K562 (cell line): ENCODE results near the gene KL. TPM values are rescaled to one million over a fixed set of nuclear protein-coding genes. Genes with fewer than 3 reads are reported as not detected.

Experiments used
- ATAC-seq: fragments of 200-7000 bp; cut with Tn5 transposase; 3 replicates; pipeline ENCODE4 v1.9.1; 2020; ENCODE audit warnings: moderate library complexity
- BruUV-seq: library from RNA; stranded (reverse); fragments of 400-500 nt; replicated peaks from 2 replicates; lab custom pipeline; 2021; lab: Mats Ljungman, UMichigan
- CTCF ChIA-PET: fragments of 300-600 bp; formaldehyde crosslinking; extraction: SDS; loops from one replicate; lab custom pipeline; 2021; ENCODE audit warnings: low intra/inter-chr PET ratio; lab: Yijun Ruan, JAX
- POLR2A ChIA-PET: fragments of 300-600, 350-650 bp; sonication (Branson Sonifier 250); formaldehyde crosslinking; extraction: SDS; loops from one replicate; lab custom pipeline; 2021; ENCODE audit warnings: antibody characterized with exemption, inconsistent platforms; lab: Yijun Ruan, JAX
- DNase-seq, 4 experiments: peaks; one replicate each; pipeline versions ENCODE4 v3.0.0 to v3.0.0-alpha.2; 2011 to 2018; ENCODE audit warnings: low spot score in 3 of 4, mixed read lengths in 3 of 4; ENCODE audit errors: extremely low read depth in 1 of 4
- FAIRE-seq: peaks from 2 replicates; lab custom pipeline; 2011; peaks lifted over from hg19 to GRCh38; lab: Jason Lieb, UNC
- H2AFZ ChIP-seq: 2 replicates; pipeline ENCODE4 v1.6.0; 2011; ENCODE audit warnings: low read depth, low read length, control low read depth, inconsistent platforms
- H3K27ac ChIP-seq: fragments of 200-600 bp; 3 replicates; pipeline ENCODE4 v1.8.0; 2011; ENCODE audit warnings: low read depth, mild to moderate bottlenecking, control low read depth, inconsistent platforms, low read length, moderate library complexity, mixed read lengths; ENCODE audit errors: extremely low read depth
- H3K27me3 ChIP-seq, 2 experiments: fragments of 300-600 bp in 1 of 2; 2 replicates in 1 of 2; 3 replicates in 1 of 2; pipeline versions ENCODE4 v1.6.0 to v1.8.0; 2011; ENCODE audit warnings: inconsistent platforms in 2 of 2, low read length in 2 of 2, mild to moderate bottlenecking in 1 of 2, mixed read lengths in 1 of 2, moderate library complexity in 1 of 2; ENCODE audit not compliant: control insufficient read depth in 2 of 2, insufficient read depth in 2 of 2
- H3K36me3 ChIP-seq: fragments of 300-600 bp; 3 replicates; pipeline ENCODE4 v1.8.0; 2011; ENCODE audit warnings: mild to moderate bottlenecking, low read length, inconsistent platforms; ENCODE audit not compliant: control insufficient read depth, insufficient read depth
- H3K4me1 ChIP-seq, 2 experiments: fragments of 200-600 bp in 1 of 2; replicated peaks in 1 of 2; 2 replicates in 1 of 2; 3 replicates in 1 of 2; pipeline versions ENCODE4 v1.5.1 to v1.8.0; 2011; ENCODE audit warnings: inconsistent platforms in 2 of 2, low read length in 2 of 2, mild to moderate bottlenecking in 1 of 2, mixed read lengths in 1 of 2, moderate library complexity in 1 of 2; ENCODE audit not compliant: control insufficient read depth in 2 of 2, insufficient read depth in 2 of 2
- H3K4me2 ChIP-seq: 2 replicates; pipeline ENCODE4 v1.6.1; 2011; ENCODE audit warnings: low read length, control low read depth, inconsistent platforms, mixed read lengths; ENCODE audit not compliant: insufficient read depth
- H3K4me3 ChIP-seq: fragments of 200-600 bp; sonication (generic), shearing (Covaris generic); 2 replicates; pipeline ENCODE4 v1.5.1; 2016; ENCODE audit warnings: control low read depth, inconsistent platforms
- H3K79me2 ChIP-seq: fragments of 200-600 bp; 3 replicates; pipeline ENCODE4 v1.8.0; 2011; ENCODE audit warnings: low read length, inconsistent platforms; ENCODE audit not compliant: control insufficient read depth, insufficient read depth
- H3K9ac ChIP-seq, 2 experiments: 2 replicates each; pipeline versions ENCODE4 v1.6.0 to v1.6.1; 2011; ENCODE audit warnings: low read depth in 2 of 2, low read length in 2 of 2, control low read depth in 1 of 2, inconsistent platforms in 1 of 2, mild to moderate bottlenecking in 1 of 2, mixed read lengths in 1 of 2; ENCODE audit not compliant: insufficient read depth in 1 of 2
- H3K9me1 ChIP-seq: one replicate; pipeline ENCODE4 v1.6.0; 2011; ENCODE audit warnings: inconsistent platforms, mild to moderate bottlenecking, low read length, moderate library complexity; ENCODE audit not compliant: control insufficient read depth, insufficient read depth
- H3K9me3 ChIP-seq: replicated peaks from 2 replicates; pipeline ENCODE4 v1.5.1; 2011; ENCODE audit warnings: low read depth, low read length, inconsistent platforms; ENCODE audit not compliant: control insufficient read depth, insufficient read depth
- H4K20me1 ChIP-seq: replicated peaks from 2 replicates; pipeline ENCODE4 v1.6.1; 2011; ENCODE audit warnings: low read length, inconsistent platforms, mixed read lengths; ENCODE audit not compliant: control insufficient read depth, insufficient read depth
- ARID3B ChIP-seq: fragments of 250-450 bp; sonication (Bioruptor Pico); IDR thresholded peaks from 2 replicates; pipeline ENCODE4 v1.4.0; 2020; ENCODE audit warnings: borderline replicate concordance
- BACH1 ChIP-seq: fragments of 200-800 bp; sonication (Bioruptor generic); IDR thresholded peaks from 2 replicates; pipeline ENCODE4 v1.6.1; 2016; ENCODE audit warnings: missing genetic modification characterization, missing compliant biosample characterization
- CC2D1A ChIP-seq: fragments of 450-650 bp; IDR thresholded peaks from 2 replicates; pipeline ENCODE4 v1.6.1; 2017; ENCODE audit warnings: mild to moderate bottlenecking
- CHD1 ChIP-seq: fragments of 200-600 bp; sonication (generic); IDR thresholded peaks from one replicate; pipeline ENCODE4 v1.6.1; 2012; ENCODE audit warnings: mild to moderate bottlenecking, moderate library complexity, low read length, inconsistent platforms
- CSDE1 ChIP-seq, 2 experiments: fragments of 450-650 bp; IDR thresholded peaks; 2 replicates each; pipeline ENCODE4 v1.6.1; 2016; ENCODE audit warnings: mild to moderate bottlenecking in 1 of 2
- ELF2 ChIP-seq: fragments of 250-450 bp; sonication (Bioruptor Pico); IDR thresholded peaks from 2 replicates; pipeline ENCODE4 v1.5.0; 2021; ENCODE audit warnings: mild to moderate bottlenecking
- POLR2H ChIP-seq: IDR thresholded peaks from 2 replicates; pipeline ENCODE4 v1.6.1; 2016; ENCODE audit warnings: missing genetic modification characterization, low read depth, mild to moderate bottlenecking, control low read depth, missing compliant biosample characterization, moderate library complexity
- PURB ChIP-seq: sonication (generic); formaldehyde crosslinking; IDR thresholded peaks from 2 replicates; pipeline ENCODE4 v1.9.0; 2021; ENCODE audit warnings: low read depth, mild to moderate bottlenecking, missing genetic modification reagents
- RBM39 ChIP-seq: fragments of 200-400 bp; formaldehyde crosslinking; optimal IDR thresholded peaks from 2 replicates; pipeline ENCODE3; 2018; ENCODE audit warnings: low read depth, low read length
- SRSF7 ChIP-seq: fragments of 200-400 bp; formaldehyde crosslinking; optimal IDR thresholded peaks from 2 replicates; pipeline ENCODE3; 2017; ENCODE audit warnings: mild to moderate bottlenecking, low read depth, low read length
- ZFPM2 ChIP-seq: fragments of 250-450 bp; sonication (Bioruptor Pico); IDR thresholded peaks from 2 replicates; pipeline ENCODE4 v1.5.1; 2022; ENCODE audit warnings: mild to moderate bottlenecking
- ZNF280A ChIP-seq: fragments of 450-650 bp; IDR thresholded peaks from 2 replicates; pipeline ENCODE4 v1.6.1; 2018; ENCODE audit warnings: mild to moderate bottlenecking, low read depth; ENCODE audit not compliant: partially characterized antibody
- ZNF583 ChIP-seq: fragments of 250-450 bp; sonication (Bioruptor Pico); IDR thresholded peaks from 2 replicates; pipeline ENCODE4 v1.4.0; 2020
- ZSCAN32 ChIP-seq: fragments of 450-650 bp; formaldehyde crosslinking; IDR thresholded peaks from 2 replicates; pipeline ENCODE4 v1.4.0; 2020; ENCODE audit warnings: mild to moderate bottlenecking, moderate library complexity
- WGBS: fragments of 100-300 bp; shearing (Covaris generic); methylation state at CpG from one replicate; pipeline ENCODE4 v1.1.6; 2016; ENCODE audit warnings: low coverage, mixed read lengths; ENCODE audit not compliant: insufficient coverage; ENCODE audit errors: missing lambda C conversion rate; 5-methylcytosine and 5-hydroxymethylcytosine counted together
- in situ Hi-C: fragments of 300-500 bp; cut with MboI; formaldehyde crosslinking; loops from 4 replicates; pipeline ENCODE4 v1.15.0; 2018; ENCODE audit warnings: inconsistent platforms, mixed read lengths
- intact Hi-C: fragments of 100-400 bp; cut with micrococcal nuclease; formaldehyde crosslinking; loops from 2 replicates; pipeline ENCODE4 v1.14.2; 2022
- polyA plus RNA-seq, 8 experiments: library from polyadenylated mRNA; depleted of rRNA in 4 of 8; stranded (reverse) in 5 of 8; unstranded in 3 of 8; fragments of >200 nt; fragmentation: Nextera tagmentation in 2 of 8; fragmentation: Illumina TruSeq in 1 of 8; extraction: Ambion mirVana in 2 of 8; extraction: Trizol in 1 of 8; gene quantifications; 2 replicates each; pipeline versions ENCODE4 v1.2.1 to v1.2.3, GENCODE V29; 2011 to 2014; ENCODE audit warnings: inconsistent platforms in 1 of 8, missing spikeins in 1 of 8
- total RNA-seq, 7 experiments: library from RNA; depleted of rRNA in 6 of 7; stranded (reverse); fragments of >200 nt in 6 of 7; fragmentation: Illumina TruSeq in 2 of 7; extraction: Trizol in 2 of 7; gene quantifications; 2 replicates each; pipeline versions ENCODE4 v1.2.1 to v1.2.3, GENCODE V29; 2011 to 2021; ENCODE audit warnings: low replicate concordance in 1 of 7
- TF ChIP-seq, protein P1 (sequence below): sonication (generic); formaldehyde crosslinking; IDR thresholded peaks from 2 replicates; pipeline ENCODE4 v1.5.0; 2020; ENCODE audit warnings: missing genetic modification reagents

The KL gene
- total and polyA plus RNA-seq, 9 of the 15 experiments (the other 6 are each of a cell fraction or from before 2014, with no cell fraction given): not detected

- Histone ChIP-seq H3K36me3 (no peaks in the 10 kb centered on the region), H3K27ac (no peak overlapping the region), H3K9me3 (no peaks in the 10 kb centered on the region), H3K79me2 (no peaks in the 10 kb centered on the region), H4K20me1 (no peaks in the 10 kb centered on the region), H3K27me3 (peaks cover 0 to 9% of the 10 kb centered on the region in 2 experiments; a peak in 2 of 5 replicates), H2AFZ (no peak overlapping the region), H3K9me1 (no peaks in the 10 kb centered on the region), H3K4me1 (no peaks in the 10 kb centered on the region), H3K9ac (no peak overlapping the region), H3K4me3 (no peak overlapping the region), H3K4me2 (no peak overlapping the region)
- intact Hi-C loops: no loop called here
- BruUV-seq: no TSS peak
- no peak for TF ChIP-seq CSDE1 (IDR thresholded peaks at IDR 0.05)
- no peak for TF ChIP-seq ARID3B
- no peak for TF ChIP-seq BACH1 (tag)
- TF ChIP-seq, protein P1, sequence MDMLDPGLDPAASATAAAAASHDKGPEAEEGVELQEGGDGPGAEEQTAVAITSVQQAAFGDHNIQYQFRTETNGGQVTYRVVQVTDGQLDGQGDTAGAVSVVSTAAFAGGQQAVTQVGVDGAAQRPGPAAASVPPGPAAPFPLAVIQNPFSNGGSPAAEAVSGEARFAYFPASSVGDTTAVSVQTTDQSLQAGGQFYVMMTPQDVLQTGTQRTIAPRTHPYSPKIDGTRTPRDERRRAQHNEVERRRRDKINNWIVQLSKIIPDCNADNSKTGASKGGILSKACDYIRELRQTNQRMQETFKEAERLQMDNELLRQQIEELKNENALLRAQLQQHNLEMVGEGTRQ (CRISPR knock-in tag): no peak
- no peak for TF ChIP-seq SRSF7
- TF ChIP-seq ZNF280A: no peak
- TF ChIP-seq ZSCAN32 (CRISPR knock-in tag): no peak
- no peak for TF ChIP-seq ZFPM2 (CRISPR knock-in tag)
- no peak for TF ChIP-seq PURB
- TF ChIP-seq RBM39: no peak
- no peak for TF ChIP-seq POLR2H (tag)
- no peak for TF ChIP-seq CHD1
- no peak for TF ChIP-seq CC2D1A
- TF ChIP-seq ELF2: no peak
- no peak for TF ChIP-seq ZNF583 (CRISPR knock-in tag)
- ATAC-seq (no peak), FAIRE-seq (no peak), DNase-seq (no peak)
- WGBS: 10% methylated on average over 3 of the region's 3 CpGs
- ChIA-PET POLR2A (no interaction called here), CTCF (no interaction called here)
- in situ Hi-C loops: no loop called here
Observed at GRCh38 chr13:33058776-33059327, 42.6 kb downstream of the KL start.
